Endothelial cell of umbilical vein (primary cell): ENCODE results near the gene PRM1.

Experiments
- EZH2 ChIP-seq: IDR thresholded peaks from 2 replicates; pipeline ENCODE4 v1.6.1; 2012; ENCODE audit warnings: borderline replicate concordance, low read depth, mild to moderate bottlenecking, moderate library complexity, low read length, inconsistent platforms; ENCODE audit not compliant: severe bottlenecking
- JUN ChIP-seq: IDR thresholded peaks from 2 replicates; pipeline ENCODE4 v1.6.1; 2011; ENCODE audit warnings: borderline replicate concordance, low read depth; ENCODE audit not compliant: insufficient read length, insufficient read depth
- POLR2AphosphoS5 ChIP-seq: IDR thresholded peaks from 2 replicates; pipeline ENCODE4 v1.6.1; 2012; ENCODE audit warnings: low read depth, mild to moderate bottlenecking, control low read depth, low read length, moderate library complexity; ENCODE audit not compliant: insufficient read depth
- TF ChIP-seq, protein P1 (sequence below), 2 donors: IDR thresholded peaks; 1 replicate in 1 of 2; 2 replicates in 1 of 2; pipeline ENCODE4 v1.5.1; 2011; ENCODE audit warnings: low read length in 2 of 2, mild to moderate bottlenecking in 2 of 2, moderate library complexity in 2 of 2, control low read depth in 1 of 2, inconsistent platforms in 1 of 2, low read depth in 1 of 2; ENCODE audit not compliant: insufficient read depth in 1 of 2; ENCODE audit errors: extremely low read depth in 1 of 2

- TF ChIP-seq POLR2AphosphoS5 (no peak), EZH2 (no peak), JUN (no peak)
- TF ChIP-seq, protein P1, sequence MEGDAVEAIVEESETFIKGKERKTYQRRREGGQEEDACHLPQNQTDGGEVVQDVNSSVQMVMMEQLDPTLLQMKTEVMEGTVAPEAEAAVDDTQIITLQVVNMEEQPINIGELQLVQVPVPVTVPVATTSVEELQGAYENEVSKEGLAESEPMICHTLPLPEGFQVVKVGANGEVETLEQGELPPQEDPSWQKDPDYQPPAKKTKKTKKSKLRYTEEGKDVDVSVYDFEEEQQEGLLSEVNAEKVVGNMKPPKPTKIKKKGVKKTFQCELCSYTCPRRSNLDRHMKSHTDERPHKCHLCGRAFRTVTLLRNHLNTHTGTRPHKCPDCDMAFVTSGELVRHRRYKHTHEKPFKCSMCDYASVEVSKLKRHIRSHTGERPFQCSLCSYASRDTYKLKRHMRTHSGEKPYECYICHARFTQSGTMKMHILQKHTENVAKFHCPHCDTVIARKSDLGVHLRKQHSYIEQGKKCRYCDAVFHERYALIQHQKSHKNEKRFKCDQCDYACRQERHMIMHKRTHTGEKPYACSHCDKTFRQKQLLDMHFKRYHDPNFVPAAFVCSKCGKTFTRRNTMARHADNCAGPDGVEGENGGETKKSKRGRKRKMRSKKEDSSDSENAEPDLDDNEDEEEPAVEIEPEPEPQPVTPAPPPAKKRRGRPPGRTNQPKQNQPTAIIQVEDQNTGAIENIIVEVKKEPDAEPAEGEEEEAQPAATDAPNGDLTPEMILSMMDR (IDR thresholded peaks at IDR 0.05; ENCODE audit: extremely low read depth in 1 of 2, insufficient read depth in 1 of 2, low read depth in 1 of 2, low read length in 2 of 2), result no peak
Observed at GRCh38 chr16:11283820-11284248, 2.7 kb upstream of the PRM1 start.
